Stimulated activated CD8-positive, alpha-beta memory T cell treated with anti-CD3 and anti-CD28 coated beads, Interleukin-15, amount 100 ng/mL, for 4 hours (primary cell): ENCODE measurements around the gene HSP90AB1.

ENCODE experiments used
- DNase-seq, 2 donors: peaks; one replicate each; pipeline ENCODE4 v3.0.0-alpha.2; 2020; ENCODE audit warnings: low read depth in 2 of 2

The HSP90AB1 gene

GRCh38 chr6:44255105-44255808 is 8.4 kb downstream of the HSP90AB1 start:
- DNase-seq: no peak

GRCh38 chr6:44255871-44256774 is 9.2 kb downstream of the HSP90AB1 start:
- no peak for DNase-seq

GRCh38 chr6:44256775-44257024 is 9.8 kb downstream of the HSP90AB1 start:
- no peak for DNase-seq

GRCh38 chr6:44257025-44257752 is 10.3 kb downstream of the HSP90AB1 start, which contains the start of gene SLC35B2:
TSS of gene SLC35B2 (minus strand) at chr6:44257528. CDS start at chr6:44257410, 118 bp downstream.
- peak; percentile 17 to 45 for DNase-seq

GRCh38 chr6:44257753-44258324 is 10.9 kb downstream of the HSP90AB1 start:
- DNase-seq: no peak

GRCh38 chr6:44258325-44258863 is 11.5 kb downstream of the HSP90AB1 start:
- no peak for DNase-seq

GRCh38 chr6:44258921-44259320 is 12.0 kb downstream of the HSP90AB1 start:
- no peak for DNase-seq

GRCh38 chr6:44260011-44260410 is 13.1 kb downstream of the HSP90AB1 start:
- DNase-seq: no peak

- no peak for DNase-seq
These were observed 13.8 kb downstream of the HSP90AB1 start for GRCh38 chr6:44260451-44261297.

- DNase-seq: no peak
These were observed 14.7 kb downstream of the HSP90AB1 start for GRCh38 chr6:44261581-44261980.

GRCh38 chr6:44262467-44263353 is 15.8 kb downstream of the HSP90AB1 start:
- DNase-seq: no peak

- DNase-seq: no peak
These were observed 16.6 kb downstream of the HSP90AB1 start for GRCh38 chr6:44263354-44264100.

GRCh38 chr6:44264154-44265006 is 17.5 kb downstream of the HSP90AB1 start:
- DNase-seq: no peak

GRCh38 chr6:44265007-44265721 is 18.3 kb downstream of the HSP90AB1 start, which contains the start of gene NFKBIE:
TSS of gene NFKBIE (minus strand) at chr6:44265551. CDS start at chr6:44265346, 205 bp downstream.
- DNase-seq: peak; percentile 89 to 94

- no peak for DNase-seq
These were observed 18.9 kb downstream of the HSP90AB1 start for GRCh38 chr6:44265722-44266233.

- DNase-seq: no peak
These were observed 19.4 kb downstream of the HSP90AB1 start for GRCh38 chr6:44266347-44266746.

GRCh38 chr6:44267252-44267651 is 20.4 kb downstream of the HSP90AB1 start:
- no peak for DNase-seq
